ENCODE measurements around the gene ZNF76.
"Not testable (repeated sequence)": the region's sequence is repeated elsewhere in the genome, so short reads cannot be mapped to it uniquely, and the experiment has no call there.

The ZNF76 gene

DNA sequence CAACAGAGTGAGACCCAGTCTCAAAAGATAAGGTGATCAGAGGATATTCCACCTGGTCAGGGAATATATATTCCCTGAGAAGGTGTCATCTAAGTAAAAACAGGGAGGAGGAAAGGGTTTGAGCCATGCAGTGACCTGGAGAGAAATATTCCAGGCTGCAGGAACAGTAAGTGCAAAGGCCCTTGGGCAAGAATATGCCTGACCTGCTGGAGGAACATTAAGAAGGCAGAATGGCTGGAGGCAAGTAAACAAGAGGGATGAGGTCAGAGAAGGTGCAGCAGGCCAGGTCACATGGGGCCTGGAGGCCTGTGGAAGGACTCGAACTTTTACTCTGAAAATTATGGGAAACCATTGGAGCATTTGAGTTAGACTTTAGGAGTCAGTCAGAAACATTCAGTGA lies 44.8 kb downstream of the ZNF76 start:
- H3K27ac Mint-ChIP-seq = peak overlapping the region; percentile 95 to 97
- peaks cover 55% of the 10 kb centered on the region for H3K36me3 Mint-ChIP-seq (ENCODE audit: insufficient read depth)
- peaks cover 62 to 72% of the 10 kb centered on the region in 2 donors for H3K4me1 Mint-ChIP-seq (ENCODE audit: low read depth in 2 of 2)
- no peak for ATAC-seq (replicated peaks)
- H3K9me3 Mint-ChIP-seq = no peaks in the 10 kb centered on the region
- peak overlapping the region; percentile 83 to 90 for H3K4me3 Mint-ChIP-seq
- no peaks in the 10 kb centered on the region for H3K27me3 Mint-ChIP-seq
- no peak for DNase-seq

DNA sequence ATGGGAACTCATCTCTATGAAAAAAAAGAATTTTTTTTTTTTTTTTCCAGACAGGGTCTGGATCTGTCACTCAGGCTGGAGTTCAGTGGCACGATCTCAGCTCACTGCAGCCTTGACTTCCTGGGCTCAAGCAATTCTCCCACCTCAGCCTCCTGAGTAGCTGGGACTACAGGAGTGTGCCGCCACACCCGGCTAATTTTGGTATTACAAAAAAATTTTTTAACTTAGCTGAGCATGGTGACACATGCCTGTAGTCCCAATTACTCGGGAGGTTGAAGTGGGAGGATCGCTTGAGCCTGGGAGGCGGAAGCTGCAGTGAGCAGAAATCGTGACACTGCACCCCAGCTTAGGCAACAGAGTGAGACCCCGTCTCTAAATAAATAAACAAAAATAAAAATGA lies 45.6 kb downstream of the ZNF76 start:
- peak overlapping the region; percentile 97 for H3K27ac Mint-ChIP-seq
- no peaks in the 10 kb centered on the region for H3K27me3 Mint-ChIP-seq
- no peaks in the 10 kb centered on the region for H3K9me3 Mint-ChIP-seq
- ATAC-seq (replicated peaks) (no peak), DNase-seq (no peak)
- H3K36me3 Mint-ChIP-seq (ENCODE audit: insufficient read depth) = peaks cover 62% of the 10 kb centered on the region
- H3K4me3 Mint-ChIP-seq = no peak overlapping the region
- peaks cover 63 to 72% of the 10 kb centered on the region in 2 donors for H3K4me1 Mint-ChIP-seq (ENCODE audit: low read depth in 2 of 2)

DNA sequence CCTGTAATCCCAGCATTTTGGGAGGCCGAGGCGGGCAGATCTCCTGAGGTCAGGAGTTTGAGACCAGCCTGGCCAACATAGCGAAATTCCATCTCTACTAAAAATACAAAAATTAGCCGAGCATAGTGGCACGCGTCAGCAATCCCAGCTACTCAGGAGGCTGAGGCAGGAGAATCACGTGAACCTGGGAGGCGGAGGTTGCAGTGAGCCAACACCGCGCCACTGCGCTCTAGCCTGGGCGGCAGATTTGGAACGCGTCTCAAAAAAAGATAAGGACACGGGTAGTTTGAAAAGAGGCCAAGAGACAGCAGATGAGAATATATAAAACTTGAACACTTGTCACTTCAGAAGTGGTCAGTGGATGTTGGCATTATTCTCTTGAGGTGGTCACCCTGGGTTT lies 47.6 kb downstream of the ZNF76 start:
- Mint-ChIP-seq H3K36me3 (ENCODE audit: insufficient read depth) (peaks cover 59% of the 10 kb centered on the region), H3K27ac (peak overlapping the region; percentile 58 to 97), H3K4me3 (peak overlapping the region in 1 of 2 donors; percentile 13), H3K4me1 (ENCODE audit: low read depth in 2 of 2) (peaks cover 68 to 76% of the 10 kb centered on the region in 2 donors)
- not testable (repeated sequence) for H3K27me3 Mint-ChIP-seq; DNase-seq; H3K9me3 Mint-ChIP-seq; ATAC-seq (replicated peaks)

GRCh38 chr6:35308543-35308942 lies 49.0 kb downstream of the ZNF76 start:
- Mint-ChIP-seq H3K36me3 (ENCODE audit: insufficient read depth) (peaks cover 51% of the 10 kb centered on the region), H3K27ac (peak overlapping the region; percentile 96 to 97), H3K4me1 (ENCODE audit: low read depth in 2 of 2) (peaks cover 64 to 76% of the 10 kb centered on the region in 2 donors), H3K4me3 (peak overlapping the region; percentile 80 to 81)
- not testable (repeated sequence) for H3K9me3 Mint-ChIP-seq; ATAC-seq (replicated peaks); DNase-seq; H3K27me3 Mint-ChIP-seq

- DNase-seq (no peak), ATAC-seq (replicated peaks) (no peak)
- Mint-ChIP-seq H3K4me3 (peak overlapping the region; percentile 80 to 81), H3K4me1 (ENCODE audit: low read depth in 2 of 2) (peaks cover 60 to 76% of the 10 kb centered on the region in 2 donors), H3K27me3 (no peaks in the 10 kb centered on the region), H3K27ac (peak overlapping the region; percentile 96 to 97), H3K9me3 (no peaks in the 10 kb centered on the region), H3K36me3 (ENCODE audit: insufficient read depth) (peaks cover 56% of the 10 kb centered on the region)
Observed at GRCh38 chr6:35309611-35310264, 50.2 kb downstream of the ZNF76 start.

- H3K36me3 Mint-ChIP-seq (ENCODE audit: insufficient read depth) = peaks cover 61% of the 10 kb centered on the region
- H3K27me3 Mint-ChIP-seq = no peaks in the 10 kb centered on the region
- DNase-seq (no peak), ATAC-seq (replicated peaks) (peak; percentile 21)
- H3K27ac Mint-ChIP-seq = peak overlapping the region; percentile 96 to 97
- H3K4me1 Mint-ChIP-seq (ENCODE audit: low read depth in 2 of 2) = peaks cover 61 to 80% of the 10 kb centered on the region in 2 donors
- H3K4me3 Mint-ChIP-seq = peak overlapping the region; percentile 80 to 81
- no peaks in the 10 kb centered on the region for H3K9me3 Mint-ChIP-seq
Observed at GRCh38 chr6:35310265-35310831, 50.8 kb downstream of the ZNF76 start.

DNA sequence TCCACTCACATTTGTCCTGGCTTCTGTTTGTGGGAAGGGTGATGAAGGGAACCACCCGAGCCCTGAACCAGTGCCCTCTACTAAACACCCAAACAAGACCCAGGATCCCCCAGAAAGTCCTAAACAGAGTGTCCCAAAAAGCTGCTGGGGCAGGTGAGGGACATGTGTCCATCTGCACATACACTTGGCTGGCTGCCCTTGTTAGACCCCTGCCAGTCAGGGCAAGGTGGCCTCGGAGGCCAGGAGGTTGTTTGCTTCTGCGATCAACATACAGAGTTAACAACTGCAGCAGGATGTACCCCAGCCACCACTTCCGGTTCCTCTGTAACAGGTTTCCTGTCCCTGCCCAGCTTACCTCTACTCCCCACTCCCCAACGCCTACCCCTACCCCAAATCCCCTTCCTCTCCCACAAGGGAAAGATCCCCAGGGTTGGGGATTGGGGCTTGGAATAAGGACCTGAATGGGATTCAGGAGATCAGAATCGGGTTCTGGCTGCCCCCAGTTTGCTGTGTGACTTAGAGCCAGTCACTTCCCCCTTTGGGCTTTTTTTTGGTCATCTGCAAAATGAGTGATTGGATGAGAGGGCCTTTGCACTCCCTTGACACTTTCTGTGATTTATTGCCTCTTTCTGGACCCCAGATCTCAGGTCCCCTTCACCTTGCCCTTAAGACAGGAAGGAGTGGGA lies 52.0 kb downstream of the ZNF76 start:
- Mint-ChIP-seq H3K36me3 (ENCODE audit: insufficient read depth) (peaks cover 61% of the 10 kb centered on the region), H3K9me3 (no peaks in the 10 kb centered on the region), H3K4me1 (ENCODE audit: low read depth in 2 of 2) (peaks cover 63 to 84% of the 10 kb centered on the region in 2 donors), H3K27me3 (no peaks in the 10 kb centered on the region), H3K4me3 (peak overlapping the region; percentile 80 to 81), H3K27ac (peak overlapping the region; percentile 96 to 97)
- DNase-seq = peak; percentile 28 to 45 (median 29)
- peak; percentile 91 for ATAC-seq (replicated peaks)

- H3K27me3 Mint-ChIP-seq = no peaks in the 10 kb centered on the region
Observed at GRCh38 chr6:35312076-35312800, 52.7 kb downstream of the ZNF76 start.

DNA sequence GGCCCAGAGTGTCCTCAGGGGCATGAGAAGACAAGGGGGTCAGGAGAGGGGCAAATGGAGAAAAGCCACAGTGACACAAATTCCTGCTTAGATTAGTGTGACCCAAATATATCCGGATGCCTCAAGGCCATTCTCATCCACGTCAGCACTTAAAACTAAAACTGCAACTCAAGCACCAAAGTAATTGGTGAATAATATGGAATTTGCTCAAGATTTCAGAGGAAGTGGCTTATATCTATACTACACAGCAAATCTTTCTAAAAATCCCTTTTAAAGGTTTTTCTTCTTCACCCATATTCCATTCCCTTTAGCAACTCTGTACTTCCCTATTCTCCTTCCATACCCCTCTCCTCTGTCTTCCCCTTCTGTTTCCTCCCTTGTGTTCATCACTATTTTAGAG lies 53.3 kb downstream of the ZNF76 start:
- H3K27me3 Mint-ChIP-seq = no peaks in the 10 kb centered on the region
- peaks cover 62 to 83% of the 10 kb centered on the region in 2 donors for H3K4me1 Mint-ChIP-seq (ENCODE audit: low read depth in 2 of 2)
- peaks cover 62% of the 10 kb centered on the region for H3K36me3 Mint-ChIP-seq (ENCODE audit: insufficient read depth)
- no peak for DNase-seq
- H3K4me3 Mint-ChIP-seq = peak overlapping the region; percentile 80 to 81
- ATAC-seq (replicated peaks) = no peak
- no peaks in the 10 kb centered on the region for H3K9me3 Mint-ChIP-seq
- peak overlapping the region; percentile 96 to 97 for H3K27ac Mint-ChIP-seq

More at GRCh38 chr6:35312076-35312800, 52.7 kb downstream of the ZNF76 start:
- DNase-seq (no peak), ATAC-seq (replicated peaks) (peak; percentile 3)
- Mint-ChIP-seq H3K9me3 (no peaks in the 10 kb centered on the region), H3K27ac (peak overlapping the region; percentile 96 to 97), H3K36me3 (ENCODE audit: insufficient read depth) (peaks cover 61% of the 10 kb centered on the region), H3K4me1 (ENCODE audit: low read depth in 2 of 2) (peaks cover 60 to 82% of the 10 kb centered on the region in 2 donors), H3K4me3 (peak overlapping the region; percentile 80 to 81)

GRCh38 chr6:35317483-35318195 lies 58.1 kb downstream of the ZNF76 start:
- Mint-ChIP-seq H3K27me3 (no peaks in the 10 kb centered on the region), H3K36me3 (ENCODE audit: insufficient read depth) (peaks cover 81% of the 10 kb centered on the region), H3K9me3 (no peaks in the 10 kb centered on the region), H3K4me1 (ENCODE audit: low read depth in 2 of 2) (peaks cover 33 to 51% of the 10 kb centered on the region in 2 donors), H3K27ac (peak overlapping the region; percentile 44 to 93), H3K4me3 (no peak overlapping the region)
- no peak for DNase-seq
- ATAC-seq (replicated peaks) = no peak

- Mint-ChIP-seq H3K27me3 (no peaks in the 10 kb centered on the region), H3K9me3 (no peaks in the 10 kb centered on the region), H3K4me3 (no peak overlapping the region), H3K4me1 (ENCODE audit: low read depth in 2 of 2) (peaks cover 31 to 43% of the 10 kb centered on the region in 2 donors), H3K36me3 (ENCODE audit: insufficient read depth) (peaks cover 86% of the 10 kb centered on the region), H3K27ac (peak overlapping the region; percentile 29 to 93)
- DNase-seq (no peak), ATAC-seq (replicated peaks) (no peak)
Observed at GRCh38 chr6:35318196-35319171, 58.9 kb downstream of the ZNF76 start.

All from effector memory CD8-positive, alpha-beta T cell (primary cell).